K562 (cell line): ENCODE measurements around the gene TMEM184C. TPM values are rescaled to one million over a fixed set of nuclear protein-coding genes. Genes with fewer than 3 reads are reported as not detected.

Experiments used
- ATAC-seq: fragments of 200-7000 bp; cut with Tn5 transposase; 3 replicates; pipeline ENCODE4 v1.9.1; 2020; ENCODE audit warnings: moderate library complexity
- BruUV-seq: library from RNA; stranded (reverse); fragments of 400-500 nt; replicated peaks from 2 replicates; lab custom pipeline; 2021; lab: Mats Ljungman, UMichigan
- CTCF ChIA-PET: fragments of 300-600 bp; formaldehyde crosslinking; extraction: SDS; loops from one replicate; lab custom pipeline; 2021; ENCODE audit warnings: low intra/inter-chr PET ratio; lab: Yijun Ruan, JAX
- POLR2A ChIA-PET: fragments of 300-600, 350-650 bp; sonication (Branson Sonifier 250); formaldehyde crosslinking; extraction: SDS; loops from one replicate; lab custom pipeline; 2021; ENCODE audit warnings: antibody characterized with exemption, inconsistent platforms; lab: Yijun Ruan, JAX
- DNase-seq, 4 experiments: peaks; one replicate each; pipeline versions ENCODE4 v3.0.0 to v3.0.0-alpha.2; 2011 to 2018; ENCODE audit warnings: low spot score in 3 of 4, mixed read lengths in 3 of 4; ENCODE audit errors: extremely low read depth in 1 of 4
- FAIRE-seq: peaks from 2 replicates; lab custom pipeline; 2011; peaks lifted over from hg19 to GRCh38; lab: Jason Lieb, UNC
- H2AFZ ChIP-seq: 2 replicates; pipeline ENCODE4 v1.6.0; 2011; ENCODE audit warnings: low read depth, low read length, control low read depth, inconsistent platforms
- H3K27ac ChIP-seq: fragments of 200-600 bp; 3 replicates; pipeline ENCODE4 v1.8.0; 2011; ENCODE audit warnings: low read depth, mild to moderate bottlenecking, control low read depth, inconsistent platforms, low read length, moderate library complexity, mixed read lengths; ENCODE audit errors: extremely low read depth
- H3K27me3 ChIP-seq, 2 experiments: fragments of 300-600 bp in 1 of 2; 2 replicates in 1 of 2; 3 replicates in 1 of 2; pipeline versions ENCODE4 v1.6.0 to v1.8.0; 2011; ENCODE audit warnings: inconsistent platforms in 2 of 2, low read length in 2 of 2, mild to moderate bottlenecking in 1 of 2, mixed read lengths in 1 of 2, moderate library complexity in 1 of 2; ENCODE audit not compliant: control insufficient read depth in 2 of 2, insufficient read depth in 2 of 2
- H3K36me3 ChIP-seq: fragments of 300-600 bp; 3 replicates; pipeline ENCODE4 v1.8.0; 2011; ENCODE audit warnings: mild to moderate bottlenecking, low read length, inconsistent platforms; ENCODE audit not compliant: control insufficient read depth, insufficient read depth
- H3K4me1 ChIP-seq, 2 experiments: fragments of 200-600 bp in 1 of 2; replicated peaks in 1 of 2; 2 replicates in 1 of 2; 3 replicates in 1 of 2; pipeline versions ENCODE4 v1.5.1 to v1.8.0; 2011; ENCODE audit warnings: inconsistent platforms in 2 of 2, low read length in 2 of 2, mild to moderate bottlenecking in 1 of 2, mixed read lengths in 1 of 2, moderate library complexity in 1 of 2; ENCODE audit not compliant: control insufficient read depth in 2 of 2, insufficient read depth in 2 of 2
- H3K4me2 ChIP-seq: 2 replicates; pipeline ENCODE4 v1.6.1; 2011; ENCODE audit warnings: low read length, control low read depth, inconsistent platforms, mixed read lengths; ENCODE audit not compliant: insufficient read depth
- H3K4me3 ChIP-seq: fragments of 200-600 bp; sonication (generic), shearing (Covaris generic); 2 replicates; pipeline ENCODE4 v1.5.1; 2016; ENCODE audit warnings: control low read depth, inconsistent platforms
- H3K79me2 ChIP-seq: fragments of 200-600 bp; 3 replicates; pipeline ENCODE4 v1.8.0; 2011; ENCODE audit warnings: low read length, inconsistent platforms; ENCODE audit not compliant: control insufficient read depth, insufficient read depth
- H3K9ac ChIP-seq, 2 experiments: 2 replicates each; pipeline versions ENCODE4 v1.6.0 to v1.6.1; 2011; ENCODE audit warnings: low read depth in 2 of 2, low read length in 2 of 2, control low read depth in 1 of 2, inconsistent platforms in 1 of 2, mild to moderate bottlenecking in 1 of 2, mixed read lengths in 1 of 2; ENCODE audit not compliant: insufficient read depth in 1 of 2
- H3K9me1 ChIP-seq: one replicate; pipeline ENCODE4 v1.6.0; 2011; ENCODE audit warnings: inconsistent platforms, mild to moderate bottlenecking, low read length, moderate library complexity; ENCODE audit not compliant: control insufficient read depth, insufficient read depth
- H3K9me3 ChIP-seq: replicated peaks from 2 replicates; pipeline ENCODE4 v1.5.1; 2011; ENCODE audit warnings: low read depth, low read length, inconsistent platforms; ENCODE audit not compliant: control insufficient read depth, insufficient read depth
- H4K20me1 ChIP-seq: replicated peaks from 2 replicates; pipeline ENCODE4 v1.6.1; 2011; ENCODE audit warnings: low read length, inconsistent platforms, mixed read lengths; ENCODE audit not compliant: control insufficient read depth, insufficient read depth
- ASH1L ChIP-seq: fragments of 450-650 bp; IDR thresholded peaks from 2 replicates; pipeline ENCODE4 v1.6.1; 2018; ENCODE audit warnings: borderline replicate concordance, mild to moderate bottlenecking, low read depth; ENCODE audit not compliant: partially characterized antibody
- SMAD3 ChIP-seq: fragments of 450-650 bp; formaldehyde crosslinking; conservative IDR thresholded peaks from 2 replicates; pipeline ENCODE4 v1.4.0; 2020; ENCODE audit warnings: mild to moderate bottlenecking
- SMARCB1 ChIP-seq: IDR thresholded peaks from 2 replicates; pipeline ENCODE4 v1.6.1; 2011; ENCODE audit warnings: improper control_type of control experiment, low read depth; ENCODE audit not compliant: insufficient read length
- SPI1 ChIP-seq: IDR thresholded peaks from 2 replicates; pipeline ENCODE4 v1.6.1; 2011; ENCODE audit warnings: low read depth, low read length, control low read depth, borderline replicate concordance
- TCF3 ChIP-seq: sonication (generic); formaldehyde crosslinking; IDR thresholded peaks from 2 replicates; pipeline ENCODE4 v1.4.0; 2020; ENCODE audit warnings: mild to moderate bottlenecking, missing genetic modification reagents
- TCF7 ChIP-seq: sonication (generic); IDR thresholded peaks from 2 replicates; pipeline ENCODE4 v1.6.1; 2016; ENCODE audit warnings: antibody characterized with exemption, borderline replicate concordance
- ZBTB1 ChIP-seq: sonication (generic); formaldehyde crosslinking; IDR thresholded peaks from 2 replicates; pipeline ENCODE4 v1.8.1; 2023; ENCODE audit warnings: missing genetic modification reagents, low read depth, mild to moderate bottlenecking, borderline replicate concordance
- ZNF41 ChIP-seq: fragments of 250-450 bp; sonication (Bioruptor Pico); conservative IDR thresholded peaks from 2 replicates; pipeline ENCODE4 v1.4.0; 2020; ENCODE audit warnings: mild to moderate bottlenecking
- ZNF507 ChIP-seq: conservative IDR thresholded peaks from 2 replicates; pipeline ENCODE4 v1.6.1; 2017; ENCODE audit warnings: missing genetic modification characterization, missing compliant biosample characterization
- ZNF592 ChIP-seq: fragments of 450-650 bp; IDR thresholded peaks from 2 replicates; pipeline ENCODE4 v1.6.1; 2017; ENCODE audit warnings: antibody characterized with exemption, mild to moderate bottlenecking
- WGBS: fragments of 100-300 bp; shearing (Covaris generic); methylation state at CpG from one replicate; pipeline ENCODE4 v1.1.6; 2016; ENCODE audit warnings: low coverage, mixed read lengths; ENCODE audit not compliant: insufficient coverage; ENCODE audit errors: missing lambda C conversion rate; 5-methylcytosine and 5-hydroxymethylcytosine counted together
- in situ Hi-C: fragments of 300-500 bp; cut with MboI; formaldehyde crosslinking; loops from 4 replicates; pipeline ENCODE4 v1.15.0; 2018; ENCODE audit warnings: inconsistent platforms, mixed read lengths
- intact Hi-C: fragments of 100-400 bp; cut with micrococcal nuclease; formaldehyde crosslinking; loops from 2 replicates; pipeline ENCODE4 v1.14.2; 2022
- polyA plus RNA-seq, 8 experiments: library from polyadenylated mRNA; depleted of rRNA in 4 of 8; stranded (reverse) in 5 of 8; unstranded in 3 of 8; fragments of >200 nt; fragmentation: Nextera tagmentation in 2 of 8; fragmentation: Illumina TruSeq in 1 of 8; extraction: Ambion mirVana in 2 of 8; extraction: Trizol in 1 of 8; gene quantifications; 2 replicates each; pipeline versions ENCODE4 v1.2.1 to v1.2.3, GENCODE V29; 2011 to 2014; ENCODE audit warnings: inconsistent platforms in 1 of 8, missing spikeins in 1 of 8
- total RNA-seq, 7 experiments: library from RNA; depleted of rRNA in 6 of 7; stranded (reverse); fragments of >200 nt in 6 of 7; fragmentation: Illumina TruSeq in 2 of 7; extraction: Trizol in 2 of 7; gene quantifications; 2 replicates each; pipeline versions ENCODE4 v1.2.1 to v1.2.3, GENCODE V29; 2011 to 2021; ENCODE audit warnings: low replicate concordance in 1 of 7

Gene TMEM184C
- total and polyA plus RNA-seq, 9 of the 15 experiments (the other 6 are each of a cell fraction or from before 2014, with no cell fraction given) = 3.9 to 24.2 (median 18.2) TPM

DNA sequence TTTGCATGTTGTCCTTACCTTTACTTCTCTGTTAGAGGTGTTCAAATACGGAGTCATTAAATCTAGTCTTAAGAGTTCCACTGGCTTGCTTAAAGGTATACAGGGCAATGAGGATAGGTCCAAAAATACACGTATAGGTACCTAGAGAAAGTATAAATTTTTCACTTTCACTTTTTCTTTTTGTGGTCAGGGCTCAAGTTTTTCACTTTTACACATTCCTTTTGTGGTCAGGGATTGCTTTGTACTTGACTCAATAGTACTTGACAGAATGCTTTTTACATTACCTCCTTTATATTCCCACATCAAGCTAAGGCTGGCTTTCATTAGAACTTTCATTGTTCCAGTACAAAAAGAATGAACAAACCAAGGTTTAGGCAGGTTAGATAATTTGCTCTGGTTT, 21.7 kb downstream of the TMEM184C start:
- CTCF ChIA-PET = no interaction called here
- POLR2A ChIA-PET = no interaction called here
- Histone ChIP-seq H2AFZ (no peak overlapping the region), H3K4me3 (no peak overlapping the region), H3K79me2 (0 out of 3 replicates have a peak, but pooled peaks cover 4% of the 10 kb centered on the region), H3K4me2 (no peak overlapping the region), H3K36me3 (peaks cover 53% of the 10 kb centered on the region), H3K9ac (no peak overlapping the region), H4K20me1 (no peaks in the 10 kb centered on the region), H3K27me3 (no peaks in the 10 kb centered on the region), H3K4me1 (no peaks in the 10 kb centered on the region), H3K9me1 (no peaks in the 10 kb centered on the region), H3K27ac (no peak overlapping the region), H3K9me3 (no peaks in the 10 kb centered on the region)
- FAIRE-seq (no peak), ATAC-seq (no peak), DNase-seq (no peak)
- BruUV-seq = no TSS peak
- WGBS = 68% methylated on average over 2 of the region's 2 CpGs
- in situ Hi-C loops = no loop called here
- intact Hi-C loops = no loop called here
- no peak for TF ChIP-seq ASH1L
- no peak for TF ChIP-seq TCF3
- no peak for TF ChIP-seq SMAD3
- no peak for TF ChIP-seq ZNF507 (tag)
- no peak for TF ChIP-seq ZBTB1 (CRISPR knock-in tag)
- TF ChIP-seq ZNF592 = no peak
- TF ChIP-seq ZNF41 (CRISPR knock-in tag) = no peak
- TF ChIP-seq SPI1 = no peak
- TF ChIP-seq SMARCB1 = no peak
- no peak for TF ChIP-seq TCF7
- TF ChIP-seq, all 486 proteins: peak for 0
